GM18508 (cell line): ENCODE data around the gene ANKS6.

Experiments
- ATAC-seq: cut with Tn5 transposase; IDR thresholded peaks from one replicate; pipeline ENCODE4 v1.9.1; 2021; ENCODE audit warnings: moderate number of reproducible peaks; ENCODE audit not compliant: insufficient read depth, unreplicated experiment

ANKS6 gene

DNA sequence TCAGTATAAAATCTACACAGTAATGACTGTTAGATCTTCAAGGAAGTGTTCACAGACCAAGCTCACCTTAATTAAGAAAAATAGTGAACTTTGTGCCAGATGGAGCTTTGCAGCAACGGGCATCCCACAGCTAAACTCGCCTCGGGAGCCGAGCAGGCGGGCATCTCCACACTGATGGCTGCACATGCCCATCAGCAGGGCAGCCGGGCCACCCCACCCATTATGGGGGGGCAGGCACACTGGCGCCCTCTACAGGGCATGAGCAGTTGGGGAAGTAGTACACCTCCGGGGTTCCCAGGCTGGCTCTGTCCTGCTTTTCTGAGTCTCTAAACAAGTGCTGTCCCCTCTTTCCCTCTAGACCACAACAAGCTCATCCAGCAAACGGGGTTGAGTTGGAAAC, 21.6 kb downstream of the ANKS6 start:
- ATAC-seq: no peak

DNA sequence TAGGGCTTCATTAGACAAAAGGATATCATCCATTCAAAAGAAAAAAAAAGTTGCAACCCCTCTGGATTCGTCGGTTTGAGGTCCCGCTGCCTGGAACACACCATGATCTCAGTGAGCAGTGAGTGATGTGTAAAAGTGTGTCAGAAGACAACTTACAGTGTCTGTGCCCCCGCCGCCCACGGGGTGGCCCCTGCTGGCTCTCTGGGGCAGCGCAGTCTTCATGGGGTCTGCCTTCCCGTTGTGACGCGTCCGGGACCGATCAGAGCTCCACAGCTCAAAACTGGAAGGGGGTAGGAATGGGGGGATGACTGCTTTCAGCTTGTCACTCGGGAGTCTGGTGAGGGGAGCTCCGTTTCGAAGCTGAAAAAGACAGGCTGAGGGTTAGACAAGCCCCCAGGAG, 22.6 kb downstream of the ANKS6 start:
- no peak for ATAC-seq

DNA sequence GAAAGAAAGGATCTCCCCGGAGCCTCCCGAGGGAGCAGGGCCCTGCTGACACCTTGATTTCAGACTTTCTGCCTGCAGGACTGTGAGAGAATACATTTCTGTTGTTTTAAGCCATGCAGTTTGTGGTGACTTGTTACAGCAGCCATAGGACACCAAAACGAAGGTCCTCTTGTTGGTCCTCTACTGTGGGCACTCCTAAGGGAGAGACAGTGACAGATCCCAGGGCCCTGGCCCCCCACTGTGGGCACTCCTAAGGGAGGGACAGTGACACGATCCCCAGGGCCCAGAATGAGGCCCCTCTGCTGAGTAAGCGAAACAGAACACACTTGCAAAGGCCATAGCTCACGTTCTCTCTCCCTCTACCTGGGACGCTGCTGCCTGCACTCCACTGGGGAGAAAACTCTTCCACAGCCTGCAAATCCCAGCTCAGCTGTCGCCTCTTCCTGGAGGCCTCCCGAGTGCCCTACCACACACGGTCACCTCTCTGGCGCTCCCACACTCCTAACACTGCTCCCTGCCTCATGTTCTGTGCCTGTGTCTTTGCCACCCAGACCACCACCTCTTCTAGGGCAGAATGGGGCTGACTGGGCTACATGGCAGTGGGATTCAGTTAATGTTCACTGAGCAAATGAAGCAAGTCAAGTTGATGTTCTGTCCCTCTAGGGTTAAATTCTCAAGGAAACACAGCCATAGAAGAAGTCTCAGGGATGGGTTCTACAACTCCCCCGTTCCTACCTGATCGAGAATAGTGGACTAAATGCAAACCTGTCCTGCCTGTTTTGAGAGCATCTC, 23.8 kb downstream of the ANKS6 start:
- no peak for ATAC-seq

DNA sequence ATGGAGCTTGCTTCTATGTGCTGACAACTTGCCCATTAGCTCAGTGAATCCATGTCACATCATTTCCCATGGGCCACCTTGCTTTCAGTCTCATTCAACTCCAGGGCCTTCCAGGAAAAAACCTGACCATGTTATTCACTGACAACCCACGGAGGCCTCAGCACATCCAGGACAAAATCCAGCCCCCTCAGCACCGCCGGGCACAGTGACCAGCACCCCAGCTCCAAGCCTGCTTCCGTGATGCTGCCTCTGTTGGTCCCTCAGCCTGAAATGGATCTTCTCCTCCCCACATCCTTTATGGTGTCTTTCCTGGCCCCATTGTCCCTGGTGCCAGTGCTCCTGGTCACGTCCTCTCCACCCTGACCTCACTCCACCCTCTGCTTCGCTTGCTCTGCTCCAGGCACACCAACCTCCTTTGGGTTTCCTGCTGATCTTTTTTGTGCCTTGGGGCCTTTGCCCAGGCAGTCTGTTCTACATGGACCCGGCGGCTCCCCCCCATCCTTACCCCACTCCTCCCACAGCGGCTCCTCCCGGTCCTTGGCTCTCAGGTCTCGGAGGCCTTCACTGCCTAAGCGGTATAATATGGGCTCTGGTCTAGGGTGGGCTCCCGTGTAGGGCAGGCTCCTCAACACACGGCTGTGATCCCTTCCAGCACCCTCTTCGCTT, 25.0 kb downstream of the ANKS6 start:
- ATAC-seq: no peak

DNA sequence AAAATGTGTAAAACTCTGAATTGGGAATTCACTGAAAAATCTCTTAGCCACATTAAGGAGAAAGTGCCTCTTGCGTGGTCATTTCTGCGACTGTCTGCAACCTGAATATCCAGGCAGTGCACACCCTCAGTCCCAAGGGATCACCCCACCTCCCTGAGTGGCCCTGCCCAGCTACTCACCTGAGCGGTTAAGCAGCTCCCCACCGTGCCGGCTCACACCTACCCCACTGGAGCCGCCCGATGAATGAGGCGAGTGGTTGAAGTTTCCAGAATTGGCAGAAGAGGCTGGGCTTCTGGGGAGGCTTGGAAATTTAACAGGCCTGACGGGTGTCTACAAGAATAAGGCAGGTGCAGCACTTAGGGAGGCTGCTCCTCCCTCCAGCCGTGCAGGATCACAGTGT, 25.6 kb downstream of the ANKS6 start:
- no peak for ATAC-seq

DNA sequence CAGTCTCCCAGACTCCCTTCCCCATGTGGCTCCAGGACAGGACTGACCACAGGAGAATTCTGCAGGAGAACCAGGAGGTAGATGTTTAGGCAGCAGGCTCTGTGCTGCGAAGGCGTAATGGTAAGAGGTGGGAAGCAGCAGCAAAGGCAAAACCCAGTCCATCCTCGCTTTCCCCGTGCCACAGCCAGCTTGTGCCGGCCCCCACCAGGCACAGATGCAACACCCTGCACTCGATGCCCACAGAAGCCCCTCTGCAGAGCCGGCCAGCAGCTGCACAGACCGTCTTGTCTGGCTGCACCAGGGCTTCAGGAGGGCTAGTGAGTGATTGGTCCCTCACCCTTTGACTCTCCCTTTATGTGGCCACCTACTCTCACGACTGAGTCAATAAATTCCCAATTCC, 28.0 kb downstream of the ANKS6 start:
- ATAC-seq: no peak

DNA sequence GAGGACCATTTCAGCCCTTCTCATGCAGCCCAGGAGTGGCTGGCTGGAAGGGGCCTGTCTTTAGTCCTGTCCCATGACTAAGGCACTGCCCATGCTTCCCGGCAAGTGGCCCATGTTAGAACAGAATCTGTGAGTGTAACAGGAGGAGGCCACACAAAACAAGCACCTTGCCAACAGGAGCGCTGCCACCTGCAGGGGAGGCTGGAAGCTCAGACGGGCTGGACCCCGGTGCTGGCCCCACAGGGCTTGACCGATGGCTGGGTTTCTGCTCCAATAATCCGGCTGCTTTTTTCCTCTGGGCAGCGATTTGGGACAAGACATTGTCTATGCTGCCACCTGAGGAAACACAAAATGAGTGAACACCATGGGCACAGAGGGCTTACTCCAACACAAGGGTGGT, 28.4 kb downstream of the ANKS6 start:
- ATAC-seq: no peak

DNA sequence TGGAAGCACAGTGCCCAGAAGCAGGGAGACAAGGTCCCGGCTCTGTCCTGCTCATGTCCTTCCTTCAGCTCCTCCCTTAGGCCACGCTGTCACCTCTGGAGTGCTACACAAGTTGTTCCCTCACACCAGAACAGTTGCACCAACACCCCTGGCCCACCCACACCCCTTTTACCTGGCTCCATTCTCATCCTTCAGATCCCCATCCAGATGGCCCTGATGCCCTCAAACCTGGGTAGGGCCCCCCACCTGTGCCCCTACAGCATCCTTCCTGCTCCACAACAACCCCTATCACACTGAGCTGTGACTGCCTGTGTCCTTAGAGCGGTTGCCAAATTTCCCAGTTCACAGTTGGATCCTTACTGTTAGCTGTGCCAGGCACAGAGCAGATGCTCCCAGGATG, 29.2 kb downstream of the ANKS6 start:
- no peak for ATAC-seq

DNA sequence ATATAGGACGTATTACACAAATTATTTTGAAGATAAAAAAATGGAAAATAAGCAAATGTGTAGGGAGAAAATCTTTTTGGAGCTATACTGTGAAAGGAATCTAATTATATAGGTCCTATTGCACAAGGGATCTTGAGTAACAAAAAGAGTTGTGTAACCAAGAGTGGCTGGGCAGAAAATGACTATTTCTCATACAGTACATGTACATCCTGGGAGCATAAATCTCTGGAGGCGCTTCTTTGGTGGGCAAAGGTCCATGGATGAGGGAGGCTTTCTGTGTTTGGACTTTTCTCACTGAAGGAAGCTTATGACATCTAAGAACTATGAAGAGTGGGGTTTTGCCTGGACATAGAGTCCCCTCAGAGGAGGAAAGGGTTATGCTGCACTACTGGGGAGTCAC, 29.8 kb downstream of the ANKS6 start:
- no peak for ATAC-seq

DNA sequence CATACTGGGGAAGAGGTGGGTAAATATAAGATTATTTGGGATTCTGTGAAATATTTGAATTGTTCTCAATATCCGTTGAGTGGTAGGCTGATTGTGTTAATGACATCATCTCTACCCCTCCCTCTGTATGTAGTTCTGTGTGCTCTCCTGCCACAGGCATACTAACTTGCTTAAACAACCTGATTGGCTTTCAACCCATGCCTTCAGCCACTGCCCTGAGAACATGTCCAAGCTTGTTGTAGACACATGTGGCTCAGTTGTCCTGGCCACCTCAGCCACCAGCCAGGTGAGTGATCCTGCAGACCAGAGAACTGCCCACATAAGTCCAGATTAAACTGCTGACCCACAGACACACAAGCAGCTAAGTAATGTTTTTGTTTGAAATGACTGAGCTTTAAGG, 31.1 kb downstream of the ANKS6 start:
- ATAC-seq: no peak

DNA sequence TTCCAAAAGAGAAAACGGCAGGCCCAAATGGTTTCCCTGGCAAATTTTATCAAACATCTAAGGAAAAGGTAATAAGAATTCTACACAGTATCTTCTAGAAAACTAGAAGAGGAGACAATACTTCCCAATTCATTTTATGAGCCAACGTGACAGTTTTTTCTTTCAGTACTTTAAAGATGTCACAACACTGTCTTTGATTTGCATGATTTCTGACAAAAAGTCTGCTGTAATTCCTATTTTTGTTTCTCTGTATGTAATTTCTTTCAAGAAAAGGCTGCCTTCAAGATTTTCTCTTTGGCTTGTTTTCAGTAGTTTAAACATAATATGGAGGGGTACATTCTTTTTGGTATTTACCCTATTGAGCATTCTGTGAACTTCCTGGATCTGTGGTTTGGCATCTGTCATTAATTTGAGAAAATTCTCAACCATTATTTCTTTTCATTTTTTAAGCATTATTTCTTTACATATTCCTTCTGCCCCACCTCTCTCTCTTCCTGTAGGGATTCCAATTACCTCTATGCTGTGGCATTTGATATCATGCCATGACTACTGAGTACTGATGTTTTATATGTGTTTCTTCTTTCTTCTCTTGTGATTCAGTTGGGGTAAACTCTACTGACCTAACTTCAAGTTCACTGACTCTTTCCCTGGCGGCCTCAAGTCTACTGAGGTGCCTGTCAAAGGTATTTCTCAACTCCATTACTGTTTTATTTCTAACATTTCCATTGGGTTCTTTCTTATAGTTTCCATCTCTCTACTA, 32.2 kb downstream of the ANKS6 start:
- ATAC-seq: no peak

DNA sequence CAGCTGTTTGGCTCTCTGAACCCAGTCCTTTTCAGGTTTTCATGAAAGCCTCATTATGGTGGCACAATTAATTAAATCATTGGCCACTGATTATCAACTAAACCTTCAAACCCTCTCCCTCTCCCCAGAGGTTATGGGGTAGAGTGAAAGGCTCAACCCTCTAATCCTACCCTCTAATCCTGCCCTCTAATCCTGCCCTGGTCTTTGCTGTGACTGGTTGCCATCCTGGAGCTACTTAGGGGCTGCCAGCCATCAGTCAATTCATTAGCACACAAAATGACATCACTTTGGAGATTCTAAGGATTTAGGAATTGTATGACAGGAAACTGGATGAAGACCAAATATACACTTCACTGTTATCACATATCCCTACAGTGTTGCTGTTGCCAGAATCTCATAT, 36.1 kb downstream of the ANKS6 start:
- no peak for ATAC-seq

DNA sequence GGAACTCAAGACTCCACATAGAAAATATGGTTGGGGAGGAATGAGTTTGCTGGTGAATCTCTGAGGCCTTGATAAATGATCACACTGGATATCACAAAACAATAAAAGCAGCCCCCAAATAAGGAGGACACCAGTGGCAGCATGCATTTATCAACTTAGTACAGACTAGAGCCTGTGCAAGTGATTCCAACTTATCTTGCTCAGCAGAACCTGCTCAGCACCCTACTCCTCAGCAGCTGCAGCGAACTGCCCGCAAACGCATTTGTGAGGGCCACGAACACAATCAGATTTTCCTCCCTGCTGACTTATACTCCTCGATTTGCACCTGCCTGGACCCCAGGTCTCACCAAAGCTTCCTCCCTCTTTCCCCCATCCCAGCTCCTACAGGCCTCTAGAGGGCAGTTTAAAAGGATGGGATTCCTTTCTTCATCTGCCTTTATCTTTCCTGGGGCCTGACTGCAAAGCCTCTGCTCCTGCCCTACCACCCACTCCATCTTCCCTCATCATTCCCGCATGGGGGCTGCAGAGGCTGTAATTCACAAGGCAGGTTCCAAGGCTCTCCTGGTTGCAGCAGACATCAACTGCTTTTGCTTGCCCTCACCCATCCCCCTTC, 41.2 kb downstream of the ANKS6 start:
- no peak for ATAC-seq

DNA sequence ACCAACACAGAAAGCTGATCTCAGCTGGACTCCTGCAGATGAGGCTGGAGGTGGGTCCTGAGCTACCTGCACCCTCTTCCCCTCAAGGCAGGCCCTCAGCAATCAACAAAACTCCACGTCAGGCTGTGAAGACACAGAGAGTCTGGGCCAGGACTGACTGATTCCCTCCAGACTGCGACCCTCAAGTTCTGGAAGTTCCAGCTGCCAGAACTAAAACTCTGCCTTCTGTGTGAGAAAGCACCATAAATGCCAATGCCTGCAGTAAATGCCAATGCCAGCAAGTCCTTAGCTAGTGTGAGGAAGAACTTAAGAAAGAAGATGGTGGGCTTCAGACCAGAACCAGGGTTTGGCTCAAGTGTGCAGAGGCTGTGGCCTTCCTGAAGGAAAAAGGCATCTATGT, 45.1 kb downstream of the ANKS6 start:
- ATAC-seq: no peak

DNA sequence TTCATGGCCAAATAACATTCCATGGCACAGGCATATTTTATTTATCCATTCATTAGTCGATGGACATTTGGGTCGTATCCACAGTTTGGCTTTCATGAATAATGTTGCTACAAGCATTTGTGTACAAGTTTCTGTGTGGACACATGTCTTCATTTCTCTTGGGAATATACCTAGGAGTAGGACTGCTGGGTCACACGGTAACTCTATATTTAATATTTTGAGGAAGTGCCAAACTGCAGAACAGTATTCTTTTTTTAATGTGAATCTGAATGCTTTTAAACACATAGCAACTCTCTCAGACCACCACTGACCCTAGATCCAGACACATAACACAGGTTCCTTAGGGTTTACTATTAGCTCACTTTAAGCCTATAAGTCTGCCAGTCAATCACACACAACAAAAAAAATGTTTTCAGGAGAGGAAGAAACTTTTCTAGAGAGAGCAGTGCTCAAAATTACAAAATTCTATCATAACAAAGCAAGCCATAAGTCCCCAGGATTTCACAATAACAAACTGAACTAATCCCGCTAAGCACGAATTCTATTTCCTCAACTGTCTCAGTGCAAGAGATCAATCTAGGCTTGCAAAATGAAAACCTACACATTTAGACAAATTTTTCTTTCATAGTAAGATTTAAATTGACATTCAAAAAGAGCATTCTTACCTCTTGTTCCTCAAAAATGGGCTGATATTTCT, 45.8 kb downstream of the ANKS6 start:
- no peak for ATAC-seq

DNA sequence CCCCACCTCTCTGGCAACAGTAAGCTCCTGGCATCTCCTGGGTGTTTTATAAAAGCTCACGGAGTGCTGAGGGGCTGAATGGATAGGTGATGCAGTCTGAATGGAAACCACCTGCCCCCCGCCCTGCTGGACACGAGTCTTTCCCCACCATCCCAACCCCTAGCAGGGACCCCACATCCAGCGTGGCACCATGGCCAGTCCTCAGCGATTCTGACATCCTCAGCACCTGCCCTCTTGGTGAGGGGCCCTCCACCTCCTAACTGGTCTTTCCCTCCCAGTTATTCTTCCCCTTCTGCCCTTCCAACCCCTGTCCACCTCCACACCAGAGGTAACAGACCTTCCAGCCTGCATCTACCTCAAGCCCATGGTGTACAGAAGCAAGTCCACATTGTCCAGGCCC, 48.9 kb downstream of the ANKS6 start:
- ATAC-seq: no peak

DNA sequence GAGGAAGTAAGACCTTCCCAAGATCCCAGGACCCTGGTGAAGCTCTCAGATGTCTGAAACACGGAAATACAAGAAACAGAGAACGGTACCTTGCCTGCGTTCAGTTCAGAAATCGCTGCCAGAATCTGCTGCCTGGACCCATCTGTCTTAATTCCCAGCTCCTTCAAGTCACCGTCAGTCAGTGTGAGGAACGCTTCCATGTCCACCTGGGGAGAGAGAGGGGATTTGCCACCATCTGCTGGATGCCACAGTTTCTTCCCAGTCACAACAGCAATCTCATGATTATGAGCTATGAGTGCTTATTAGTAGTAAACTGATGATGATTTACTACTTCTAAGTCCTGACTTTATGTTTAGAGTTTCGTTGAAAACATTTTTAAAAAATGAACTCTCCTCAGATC, 50.9 kb downstream of the ANKS6 start:
- no peak for ATAC-seq

DNA sequence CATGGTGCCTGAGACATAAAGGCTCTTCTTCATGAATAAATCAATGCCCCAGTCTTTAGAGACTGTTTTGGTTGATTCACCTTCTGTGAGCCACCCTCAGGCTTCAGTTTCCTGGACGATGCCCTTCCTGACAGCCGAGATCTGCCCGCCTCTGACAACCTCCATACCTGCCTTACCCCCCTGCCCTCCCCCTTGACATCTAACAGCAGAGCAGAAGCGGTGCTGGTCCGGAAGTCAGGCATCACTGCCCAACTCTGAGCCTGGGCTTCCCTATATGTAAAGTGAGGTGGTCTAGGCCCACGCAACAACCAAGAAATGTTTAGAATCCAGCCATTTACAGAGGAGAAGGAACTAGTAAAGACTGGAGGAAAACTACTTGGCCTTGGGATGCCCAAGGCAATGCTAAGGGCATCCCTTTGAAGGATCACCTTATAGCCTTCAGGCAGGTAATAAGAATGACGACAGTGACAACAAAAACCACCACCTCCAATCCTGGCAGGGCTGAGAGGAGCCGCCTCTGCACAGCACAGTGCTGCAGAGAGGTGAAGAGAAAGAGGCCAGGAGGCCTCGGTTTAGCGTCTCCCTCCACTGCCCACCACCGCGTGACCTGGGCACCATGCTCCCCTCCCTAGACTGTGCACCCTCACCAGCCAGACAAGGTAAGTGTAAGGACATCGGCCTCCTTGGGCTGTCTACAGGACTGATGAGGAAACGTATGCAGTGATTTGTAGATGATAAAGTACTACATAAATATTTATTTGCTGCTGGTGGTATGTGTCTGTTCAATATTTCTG, 52.3 kb downstream of the ANKS6 start:
- ATAC-seq: no peak

DNA sequence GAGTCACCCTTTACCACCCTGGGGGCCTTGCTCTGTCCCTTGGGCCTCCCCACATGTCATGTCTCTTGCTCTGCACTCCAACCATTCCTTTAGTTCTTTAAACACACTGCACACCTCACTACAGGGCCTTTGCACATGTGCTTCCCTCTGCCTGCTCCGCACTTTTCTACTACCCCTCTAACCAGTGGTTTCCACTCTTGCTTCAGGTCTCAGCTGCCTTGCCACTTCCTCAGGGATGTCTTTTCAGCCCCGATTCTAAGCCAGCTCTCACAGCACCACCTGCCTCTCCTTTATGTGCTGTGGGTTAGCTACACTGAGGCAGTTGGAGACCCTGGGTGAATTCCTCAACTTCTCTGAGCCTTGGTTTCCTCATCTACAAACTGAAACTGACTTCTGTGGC, 53.0 kb downstream of the ANKS6 start:
- ATAC-seq: no peak
